Peyer's patch (tissue), 4 donors: ENCODE data around the gene OR5H1.

ENCODE experiments used
- POLR2A ChIP-seq, 2 donors: fragments of 450-650 bp; IDR thresholded peaks; one replicate each; pipeline ENCODE4 v1.5.1; 2017; ENCODE audit warnings: antibody characterized with exemption in 2 of 2, mild to moderate bottlenecking in 2 of 2, moderate library complexity in 2 of 2
- TF ChIP-seq, protein P1 (sequence below), 6 experiments: fragments of 450-650 bp in 4 of 6; fragments of 200-600 bp in 2 of 6; sonication (generic) in 1 of 6; IDR thresholded peaks; one replicate each; pipeline ENCODE4 v1.5.1; 2017 to 2019; ENCODE audit warnings: antibody characterized with exemption in 6 of 6, mild to moderate bottlenecking in 3 of 6, moderate library complexity in 1 of 6

DNA sequence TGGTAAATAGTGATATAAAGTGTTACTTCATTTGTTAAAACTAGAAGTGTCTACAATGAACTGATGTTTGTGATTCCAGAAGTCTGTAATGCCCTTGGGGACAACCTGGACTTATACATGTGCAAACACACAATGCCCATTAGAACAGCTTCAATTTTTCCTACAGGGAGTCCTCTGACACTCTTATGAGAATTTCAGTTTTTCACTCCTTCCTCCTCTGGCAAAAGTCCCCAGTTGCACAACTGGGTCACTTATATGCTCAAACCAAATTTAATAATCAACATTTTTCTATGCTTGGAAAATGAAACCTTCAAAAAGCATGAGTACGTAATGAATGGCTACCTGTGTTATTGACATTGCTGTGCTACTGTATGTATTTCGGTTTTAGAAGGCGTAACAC is 35.9 kb downstream of the OR5H1 start, which contains the start of gene OR5H15:
- TF ChIP-seq POLR2A (IDR thresholded peaks at IDR 0.05) = no peak
- TF ChIP-seq, protein P1, sequence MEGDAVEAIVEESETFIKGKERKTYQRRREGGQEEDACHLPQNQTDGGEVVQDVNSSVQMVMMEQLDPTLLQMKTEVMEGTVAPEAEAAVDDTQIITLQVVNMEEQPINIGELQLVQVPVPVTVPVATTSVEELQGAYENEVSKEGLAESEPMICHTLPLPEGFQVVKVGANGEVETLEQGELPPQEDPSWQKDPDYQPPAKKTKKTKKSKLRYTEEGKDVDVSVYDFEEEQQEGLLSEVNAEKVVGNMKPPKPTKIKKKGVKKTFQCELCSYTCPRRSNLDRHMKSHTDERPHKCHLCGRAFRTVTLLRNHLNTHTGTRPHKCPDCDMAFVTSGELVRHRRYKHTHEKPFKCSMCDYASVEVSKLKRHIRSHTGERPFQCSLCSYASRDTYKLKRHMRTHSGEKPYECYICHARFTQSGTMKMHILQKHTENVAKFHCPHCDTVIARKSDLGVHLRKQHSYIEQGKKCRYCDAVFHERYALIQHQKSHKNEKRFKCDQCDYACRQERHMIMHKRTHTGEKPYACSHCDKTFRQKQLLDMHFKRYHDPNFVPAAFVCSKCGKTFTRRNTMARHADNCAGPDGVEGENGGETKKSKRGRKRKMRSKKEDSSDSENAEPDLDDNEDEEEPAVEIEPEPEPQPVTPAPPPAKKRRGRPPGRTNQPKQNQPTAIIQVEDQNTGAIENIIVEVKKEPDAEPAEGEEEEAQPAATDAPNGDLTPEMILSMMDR (IDR thresholded peaks at IDR 0.05) = no peak
